HCT116 (cell line): ENCODE data around the gene GPC5.

Experiments
- CTCF ChIP-seq, 3 experiments: fragments of 200-600 bp in 1 of 3; sonication (generic) in 1 of 3; IDR thresholded peaks in 2 of 3; conservative IDR thresholded peaks in 1 of 3; 2 replicates each; pipeline ENCODE4 v1.5.1; 2012 to 2017; ENCODE audit warnings: low read depth in 2 of 3, low read length in 2 of 3, antibody characterized with exemption in 1 of 3, borderline replicate concordance in 1 of 3, control low read depth in 1 of 3, mild to moderate bottlenecking in 1 of 3, mixed read lengths in 1 of 3, mixed run types in 1 of 3, moderate library complexity in 1 of 3; ENCODE audit not compliant: insufficient read depth in 1 of 3
- TF ChIP-seq, protein P1 (sequence below): IDR thresholded peaks from 2 replicates; pipeline ENCODE4 v1.6.1; 2012

GRCh38 chr13:92621985-92622384, 1223.6 kb downstream of the GPC5 start:
- TF ChIP-seq CTCF (IDR thresholded peaks at IDR 0.05 in 2 of 3, conservative IDR thresholded peaks at IDR 0.05 in 1 of 3; ENCODE audit: borderline replicate concordance in 1 of 3, insufficient read depth in 1 of 3, low read depth in 2 of 3, low read length in 2 of 3) = no peak
- TF ChIP-seq, protein P1, sequence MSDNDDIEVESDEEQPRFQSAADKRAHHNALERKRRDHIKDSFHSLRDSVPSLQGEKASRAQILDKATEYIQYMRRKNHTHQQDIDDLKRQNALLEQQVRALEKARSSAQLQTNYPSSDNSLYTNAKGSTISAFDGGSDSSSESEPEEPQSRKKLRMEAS = no peak
